NK-92 treated with Interleukin-12 subunit alpha and Interleukin-12 subunit beta, amount 100 ng/mL, for 24 hours (cell line): ENCODE measurements around the gene SCUBE2.

Source experiments
- DNase-seq: peaks from one replicate; lab custom pipeline; 2025; lab: John Stamatoyannopoulos, UW

SCUBE2 gene

DNA sequence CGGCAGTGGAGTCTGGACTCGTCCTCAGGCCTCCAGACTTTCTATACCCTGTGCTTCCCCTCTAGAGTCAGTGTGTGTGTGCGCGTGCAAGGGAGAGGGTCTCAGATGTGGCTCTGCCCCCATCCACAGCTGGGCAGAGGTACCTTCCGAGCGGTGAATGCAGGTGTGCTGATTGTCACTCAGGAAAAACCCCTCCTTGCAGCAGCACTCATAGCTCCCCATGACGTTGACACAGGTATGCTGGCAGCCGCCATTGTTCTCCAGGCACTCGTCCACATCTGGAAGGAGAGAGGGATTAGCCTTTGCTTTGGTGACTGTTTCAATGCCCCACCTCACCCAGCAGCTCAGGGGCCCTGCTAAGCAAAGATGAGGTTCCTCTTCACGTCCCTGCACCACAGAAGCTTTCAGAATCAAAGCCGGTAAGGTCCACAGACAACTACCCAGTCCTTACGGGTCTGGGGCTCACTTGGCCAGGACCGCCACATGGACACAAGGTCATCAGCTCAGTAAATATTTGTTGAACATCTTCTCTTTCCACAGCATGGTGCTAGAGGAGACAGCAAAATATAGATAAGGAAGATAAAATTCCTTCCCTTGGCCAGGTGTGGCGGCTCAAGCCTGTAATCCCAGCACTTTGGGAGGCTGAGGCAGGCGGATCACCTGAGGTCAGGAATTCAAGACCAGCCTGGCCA, 16.9 kb downstream of the SCUBE2 start:
- DNase-seq, result no peak

- no peak for DNase-seq
Measured at GRCh38 chr11:9073466-9074225, 17.8 kb downstream of the SCUBE2 start.

GRCh38 chr11:9072626-9073176, 18.7 kb downstream of the SCUBE2 start:
- no peak for DNase-seq

DNA sequence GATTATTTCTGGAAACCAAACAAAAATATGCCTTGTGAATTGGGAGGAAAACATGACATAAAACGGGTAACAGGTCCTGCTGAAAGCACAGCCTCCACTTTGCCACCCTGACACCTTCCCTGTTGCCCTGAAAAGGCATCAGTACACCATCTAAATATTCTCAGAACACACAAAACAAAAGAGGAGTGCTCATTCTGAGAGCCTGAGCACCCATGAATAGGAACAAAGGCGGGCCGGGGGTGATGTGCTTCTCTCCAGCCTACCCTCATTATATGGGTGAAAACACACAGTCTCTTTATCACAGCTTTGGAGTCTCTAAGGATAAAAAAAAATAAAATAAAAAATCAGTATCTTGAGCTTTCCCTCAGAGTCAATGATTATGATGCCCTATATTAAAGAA, 19.7 kb downstream of the SCUBE2 start:
- no peak for DNase-seq

DNA sequence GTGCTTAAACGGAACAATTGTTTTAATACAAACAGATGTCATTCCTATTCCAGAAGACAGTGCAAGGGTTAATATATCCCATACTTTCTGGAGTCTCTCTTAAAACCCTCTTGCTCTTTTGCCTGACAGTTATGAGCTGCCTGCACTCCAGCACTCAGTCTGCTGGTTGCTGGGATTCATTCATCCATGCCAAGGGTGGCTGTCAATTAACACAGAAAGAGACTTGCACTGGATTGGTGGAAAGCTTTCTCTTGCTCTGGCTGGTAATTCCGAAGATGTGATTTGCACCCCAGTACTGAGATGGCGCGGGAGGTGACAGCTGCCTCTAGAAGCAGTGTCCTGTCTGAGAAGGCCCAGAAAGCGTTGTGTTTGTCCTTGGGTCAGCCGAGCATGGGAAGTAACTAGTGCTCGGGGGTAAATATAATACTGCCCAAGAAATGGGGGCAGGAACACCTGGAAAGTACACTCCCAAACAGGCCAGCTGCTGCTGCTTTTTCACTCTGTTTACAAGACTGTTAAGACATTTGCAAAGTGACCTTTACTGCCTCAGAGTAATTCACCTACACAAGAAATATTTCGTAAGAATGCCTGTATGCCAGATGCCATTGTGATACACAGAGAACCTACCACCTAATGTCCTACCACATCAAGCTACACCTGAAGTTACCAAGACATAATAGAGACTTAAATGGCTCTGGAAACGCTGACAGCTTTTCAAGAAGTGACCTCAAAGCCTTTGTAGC, 20.5 kb downstream of the SCUBE2 start:
- DNase-seq, result no peak

DNA sequence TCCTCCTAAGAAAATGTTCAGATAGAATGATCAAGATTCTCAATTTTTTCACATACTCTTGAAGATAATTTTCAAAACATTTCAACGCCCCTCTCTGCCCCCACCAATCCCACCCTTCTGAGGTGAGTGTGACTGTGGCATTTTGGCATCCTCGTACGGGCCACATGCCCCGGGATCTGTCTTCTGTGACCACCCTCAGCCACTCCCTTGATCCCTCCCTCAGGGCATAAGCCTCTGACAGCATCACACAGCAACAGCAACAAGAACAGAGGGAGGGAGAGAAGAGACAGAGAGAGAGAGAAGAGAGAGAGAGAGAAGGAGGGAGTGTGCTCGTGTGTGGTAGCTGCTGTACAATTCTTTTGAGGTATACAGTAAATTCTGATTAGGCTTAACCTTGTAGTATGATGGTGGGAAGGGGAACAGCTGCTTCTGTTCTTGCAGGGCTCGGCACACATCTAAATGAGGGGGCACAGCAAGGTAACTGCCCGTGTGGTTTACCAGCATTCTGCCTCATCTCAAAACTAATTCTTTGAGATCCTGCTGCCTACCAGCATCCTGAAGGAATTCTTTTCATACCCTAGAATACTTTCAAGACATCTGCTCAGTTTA, 21.4 kb downstream of the SCUBE2 start:
- no peak for DNase-seq

DNA sequence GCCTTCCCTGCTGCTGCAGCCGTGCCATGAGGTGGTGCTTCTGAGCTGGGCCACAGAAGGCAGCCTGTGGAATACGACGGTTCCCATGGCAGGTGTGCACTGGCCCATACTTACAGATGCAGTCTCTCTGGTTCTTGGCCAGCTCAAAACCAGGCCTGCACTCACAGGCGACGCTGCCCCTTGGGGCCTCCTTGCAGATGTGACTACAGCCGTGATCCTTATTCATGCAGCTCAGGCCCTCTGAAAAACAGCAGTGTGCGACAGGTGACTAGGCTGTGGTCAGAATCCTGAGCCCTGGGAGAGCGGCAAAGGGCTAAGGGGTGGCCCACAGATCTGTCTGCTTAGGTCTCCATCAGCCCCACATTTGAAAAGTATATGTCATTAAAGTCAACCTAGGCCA, 22.1 kb downstream of the SCUBE2 start:
- no peak for DNase-seq

DNA sequence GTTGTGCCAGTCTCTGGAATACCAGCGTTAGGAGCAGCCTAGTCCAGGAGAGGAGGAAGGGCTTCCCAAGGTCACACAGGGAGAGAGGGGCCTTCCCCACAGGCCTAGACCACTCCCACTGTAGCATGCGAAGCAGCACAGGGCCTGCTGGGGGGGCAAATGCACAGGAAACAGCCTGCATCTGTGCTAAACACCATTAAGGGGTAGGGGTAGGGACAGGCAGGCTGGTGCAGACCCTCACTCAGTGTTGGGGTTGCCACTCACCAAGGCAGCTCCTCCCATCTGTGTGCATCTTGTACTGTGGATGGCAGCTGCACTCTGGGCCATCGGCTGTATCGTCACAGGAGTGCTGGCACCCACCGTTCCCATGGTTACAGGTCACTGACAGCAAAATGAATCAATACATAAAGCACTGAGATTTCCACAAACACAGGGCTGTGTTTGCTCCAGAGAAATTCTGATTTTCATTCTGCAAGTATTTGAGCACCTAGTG, 24.9 kb downstream of the SCUBE2 start:
- no peak for DNase-seq

DNA sequence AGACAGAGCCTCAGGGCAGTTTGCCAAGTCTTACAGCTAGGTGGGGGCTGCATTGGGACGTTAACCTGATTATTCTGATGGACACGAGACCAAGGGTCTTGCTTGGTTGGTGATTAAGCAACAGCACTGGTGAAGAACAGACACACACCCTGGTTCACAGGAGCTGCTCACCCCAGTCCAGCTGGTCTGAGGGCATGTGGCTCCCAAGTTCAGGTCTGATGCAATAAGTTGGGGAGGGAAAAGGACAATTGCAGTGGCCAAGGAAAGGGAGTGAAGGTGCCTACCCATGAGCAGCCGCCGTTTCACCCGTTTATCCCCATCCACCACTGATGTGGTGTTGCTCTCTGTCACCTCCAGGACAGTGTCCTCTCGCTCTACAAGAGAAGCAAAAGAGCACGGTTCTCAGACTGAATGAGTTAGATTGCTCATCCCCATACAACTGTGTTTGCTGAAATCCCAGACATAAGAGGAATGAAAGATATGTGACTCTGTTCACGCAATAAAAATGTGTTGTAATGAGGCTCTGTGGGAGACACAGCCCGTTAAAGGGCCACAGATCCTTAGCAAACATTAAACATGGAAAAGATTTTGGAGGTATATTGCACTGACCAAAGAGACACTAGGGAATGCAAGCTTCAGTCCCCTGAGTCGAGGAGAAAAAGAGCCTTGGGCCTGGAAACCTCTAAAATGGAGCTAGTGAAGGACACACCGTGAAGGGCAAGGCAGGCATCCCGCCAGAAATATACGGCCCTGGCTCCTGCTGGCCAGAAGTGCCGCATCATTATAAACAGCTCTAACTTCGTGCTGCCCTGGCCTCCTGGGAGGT, 25.6 kb downstream of the SCUBE2 start:
- no peak for DNase-seq

GRCh38 chr11:9061807-9062206, 29.6 kb downstream of the SCUBE2 start:
- DNase-seq, result no peak

DNA sequence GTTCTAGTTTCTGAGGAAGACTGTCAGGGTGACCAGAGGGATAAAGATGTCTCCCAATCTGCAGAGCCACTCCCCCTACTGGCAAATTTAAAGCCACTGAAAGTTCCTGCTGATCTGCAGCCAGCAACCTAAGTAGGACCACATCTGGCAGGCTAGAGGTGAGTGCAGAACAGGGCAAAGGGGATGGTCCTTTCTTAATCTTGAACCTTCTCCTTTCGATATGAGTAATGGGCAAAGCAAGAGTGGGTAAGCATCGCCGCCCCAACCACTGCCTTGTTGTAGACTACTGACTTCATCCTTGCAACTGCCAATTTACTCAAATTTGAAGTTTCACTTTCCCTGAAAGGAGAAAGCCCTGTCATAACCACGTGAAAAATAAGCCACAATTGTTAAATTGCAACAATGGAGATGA, 30.7 kb downstream of the SCUBE2 start:
- peak; percentile 13 for DNase-seq

DNA sequence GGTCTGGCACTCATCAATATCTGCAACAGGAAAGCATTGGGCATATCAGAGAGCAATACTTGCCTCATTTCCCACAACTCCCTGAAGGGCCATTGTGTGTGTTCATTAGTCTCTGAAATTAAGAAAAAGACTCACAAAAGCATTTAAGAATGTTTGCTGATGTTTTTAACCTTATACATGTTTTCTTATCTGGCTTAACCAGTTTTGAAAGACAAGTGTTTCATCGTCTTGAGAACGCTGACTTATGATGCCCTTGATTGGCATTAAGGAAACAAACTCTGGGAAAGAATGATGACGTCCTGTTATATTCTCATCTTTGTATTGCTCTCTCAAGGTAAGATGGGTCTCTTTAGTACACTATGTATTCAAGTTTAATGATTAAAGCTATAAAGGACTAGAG, 32.0 kb downstream of the SCUBE2 start:
- no peak for DNase-seq

DNA sequence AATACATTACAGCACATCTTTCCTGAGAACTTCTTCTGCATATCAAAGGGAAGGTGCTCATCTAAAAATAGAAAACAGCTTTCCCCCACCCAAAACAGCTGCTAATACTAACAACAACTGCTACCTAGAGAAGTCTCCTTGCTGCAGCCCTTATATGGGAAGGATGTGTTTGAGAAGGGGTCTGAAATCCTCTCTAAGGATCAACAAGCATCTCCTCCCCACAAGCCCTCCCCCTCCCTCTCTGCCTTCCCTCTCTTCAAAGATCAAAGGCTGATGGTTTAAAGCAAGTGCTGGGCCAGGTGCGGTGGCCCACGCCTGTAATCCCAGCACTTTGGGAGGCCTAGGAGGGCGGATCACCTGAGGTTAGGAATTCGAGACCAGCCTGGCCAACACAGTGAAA, 33.5 kb downstream of the SCUBE2 start:
- DNase-seq, result no peak

DNA sequence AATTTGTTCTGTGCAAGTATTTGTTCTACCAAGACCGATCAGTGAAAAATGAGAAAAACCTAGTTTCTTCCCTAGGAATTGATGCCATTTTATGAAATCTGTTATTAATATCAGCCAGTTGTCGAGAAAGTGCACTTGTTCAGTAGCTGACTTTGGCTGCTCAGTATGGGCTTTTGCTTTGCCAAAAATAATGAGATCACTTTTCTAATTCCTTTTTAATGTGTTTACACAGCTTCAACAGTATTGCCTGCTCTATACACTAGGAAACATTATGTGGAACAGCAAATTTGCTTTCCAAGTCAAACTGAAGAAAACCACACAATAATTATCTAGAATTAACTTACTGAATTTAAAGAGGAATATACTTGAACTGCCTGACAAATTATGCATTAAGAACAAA, 34.4 kb downstream of the SCUBE2 start:
- no peak for DNase-seq

- no peak for DNase-seq
Measured at GRCh38 chr11:9056467-9056866, 34.9 kb downstream of the SCUBE2 start.

DNA sequence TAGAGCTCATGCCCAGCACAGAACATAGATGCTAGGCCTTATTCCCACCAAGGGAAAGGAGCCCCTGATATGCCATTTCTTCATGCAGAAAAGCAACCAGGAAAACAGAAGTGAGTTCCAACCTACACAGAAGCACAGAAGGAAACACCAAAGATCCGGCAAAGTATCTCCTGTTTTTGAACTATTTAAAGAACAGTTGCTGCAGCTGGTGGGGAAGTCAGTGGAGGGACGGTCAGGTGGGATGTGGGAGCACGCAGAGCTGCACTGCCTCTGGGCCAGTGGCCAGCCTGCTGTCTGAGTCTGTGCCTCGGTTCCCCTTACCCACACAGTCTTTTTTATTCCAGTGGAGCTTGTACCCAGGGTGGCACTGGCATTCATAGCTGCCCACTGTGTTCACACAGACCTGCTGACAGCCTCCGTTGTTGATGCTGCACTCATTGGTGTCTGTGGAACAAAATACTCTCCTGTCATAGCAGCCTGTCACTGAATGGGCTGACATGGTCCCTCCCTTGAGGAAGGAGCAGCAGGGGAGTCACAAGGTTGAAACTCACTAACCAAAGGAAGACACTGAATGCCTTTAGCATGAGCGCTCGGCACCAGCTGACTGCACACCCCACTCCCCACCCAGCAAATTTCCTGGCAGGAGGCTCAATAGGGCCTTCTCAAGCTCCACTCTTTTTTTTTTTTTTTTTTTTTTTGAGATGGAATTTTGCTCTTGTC, 37.9 kb downstream of the SCUBE2 start:
- no peak for DNase-seq

DNA sequence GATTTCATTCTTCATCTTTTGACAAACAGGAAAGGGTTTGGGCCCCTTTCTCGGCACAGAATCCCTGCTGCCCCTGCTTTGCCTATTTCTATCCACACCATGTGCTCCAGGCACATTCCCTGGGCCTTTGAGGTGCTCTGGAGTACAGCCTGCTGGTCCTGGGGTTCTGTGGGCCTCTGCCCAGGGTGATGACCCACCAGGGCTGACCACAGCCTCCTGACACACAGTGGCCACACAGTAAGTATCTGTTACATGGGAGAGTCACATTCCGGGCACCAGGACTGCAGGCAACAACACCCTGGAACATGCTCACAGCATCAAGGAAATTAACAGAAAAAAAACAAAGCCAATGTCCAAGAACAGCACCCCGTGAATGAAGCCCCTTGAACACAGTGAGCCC, 39.1 kb downstream of the SCUBE2 start:
- no peak for DNase-seq

DNA sequence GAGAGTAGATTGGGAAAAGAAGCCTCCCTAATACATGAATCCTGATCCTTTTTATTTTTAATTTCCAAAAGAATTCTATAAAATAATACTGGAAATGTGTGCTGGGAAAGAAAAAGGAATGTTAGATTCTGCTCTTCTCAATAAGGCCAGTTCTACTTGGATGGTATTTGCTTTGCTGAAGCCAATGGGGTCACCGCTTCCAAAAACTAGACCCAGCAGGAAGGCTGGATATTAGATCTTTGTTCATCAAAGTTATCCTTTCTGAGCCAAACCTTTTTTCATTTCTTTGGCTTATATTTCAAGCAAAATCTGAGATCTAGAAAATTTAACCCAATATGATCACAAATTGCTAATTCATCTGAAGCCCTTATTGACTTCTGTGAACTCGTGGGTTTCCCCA, 41.4 kb downstream of the SCUBE2 start:
- DNase-seq, result no peak

- DNase-seq, result no peak
Measured at GRCh38 chr11:9047964-9048523, 43.4 kb downstream of the SCUBE2 start.

GRCh38 chr11:9046481-9046880, 44.9 kb downstream of the SCUBE2 start:
- DNase-seq, result no peak
